Measurements from ENCODE around the gene TEX10.

The TEX10 gene

DNA sequence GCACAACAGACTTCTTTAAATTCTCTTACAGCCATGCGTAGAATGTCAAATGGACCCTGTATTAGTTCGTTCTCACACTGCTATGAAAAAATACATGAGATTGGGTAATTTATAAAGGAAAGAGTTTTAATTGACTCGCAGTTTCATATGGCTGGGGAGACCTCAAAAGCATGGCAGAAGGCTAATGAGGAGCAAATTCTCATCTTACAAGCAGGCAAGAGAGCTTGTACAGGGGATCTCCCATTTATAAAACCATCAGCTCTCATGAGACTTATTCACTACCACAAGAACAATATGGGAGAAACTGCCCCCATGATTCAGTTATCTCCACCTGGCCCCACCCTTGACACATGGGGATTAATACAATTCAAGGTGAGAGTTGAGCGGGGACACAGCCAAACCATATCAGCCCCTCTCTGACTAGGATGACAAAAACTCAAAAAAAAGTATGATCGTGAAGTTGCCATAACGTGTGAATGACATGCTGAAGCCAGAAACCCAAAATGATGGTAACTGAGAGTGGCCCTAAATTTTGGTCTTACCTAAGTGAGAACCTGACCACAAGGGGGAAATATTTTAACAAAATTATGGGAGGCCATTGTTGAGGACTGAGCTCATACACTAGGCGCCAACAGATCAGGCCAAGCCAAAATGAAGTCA, 17.5 kb upstream of the TEX10 start:
- no peak overlapping the region for H3K4me3 ChIP-seq (ENCODE audit: low read depth, low read length)
- POLR2A ChIA-PET, result no interaction called here
- no peak for DNase-seq (ENCODE audit: low read depth, low spot score)
- TF ChIP-seq, protein P1, sequence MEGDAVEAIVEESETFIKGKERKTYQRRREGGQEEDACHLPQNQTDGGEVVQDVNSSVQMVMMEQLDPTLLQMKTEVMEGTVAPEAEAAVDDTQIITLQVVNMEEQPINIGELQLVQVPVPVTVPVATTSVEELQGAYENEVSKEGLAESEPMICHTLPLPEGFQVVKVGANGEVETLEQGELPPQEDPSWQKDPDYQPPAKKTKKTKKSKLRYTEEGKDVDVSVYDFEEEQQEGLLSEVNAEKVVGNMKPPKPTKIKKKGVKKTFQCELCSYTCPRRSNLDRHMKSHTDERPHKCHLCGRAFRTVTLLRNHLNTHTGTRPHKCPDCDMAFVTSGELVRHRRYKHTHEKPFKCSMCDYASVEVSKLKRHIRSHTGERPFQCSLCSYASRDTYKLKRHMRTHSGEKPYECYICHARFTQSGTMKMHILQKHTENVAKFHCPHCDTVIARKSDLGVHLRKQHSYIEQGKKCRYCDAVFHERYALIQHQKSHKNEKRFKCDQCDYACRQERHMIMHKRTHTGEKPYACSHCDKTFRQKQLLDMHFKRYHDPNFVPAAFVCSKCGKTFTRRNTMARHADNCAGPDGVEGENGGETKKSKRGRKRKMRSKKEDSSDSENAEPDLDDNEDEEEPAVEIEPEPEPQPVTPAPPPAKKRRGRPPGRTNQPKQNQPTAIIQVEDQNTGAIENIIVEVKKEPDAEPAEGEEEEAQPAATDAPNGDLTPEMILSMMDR (IDR thresholded peaks at IDR 0.05; ENCODE audit: insufficient read depth, low read length, missing control alignments), result no peak
- CTCF ChIA-PET, result interaction anchor here (0.8 kb wide), 1 partner anchor 12 kb away, joined by 3 read pairs; no protein-coding TSS in a partner anchor

DNA sequence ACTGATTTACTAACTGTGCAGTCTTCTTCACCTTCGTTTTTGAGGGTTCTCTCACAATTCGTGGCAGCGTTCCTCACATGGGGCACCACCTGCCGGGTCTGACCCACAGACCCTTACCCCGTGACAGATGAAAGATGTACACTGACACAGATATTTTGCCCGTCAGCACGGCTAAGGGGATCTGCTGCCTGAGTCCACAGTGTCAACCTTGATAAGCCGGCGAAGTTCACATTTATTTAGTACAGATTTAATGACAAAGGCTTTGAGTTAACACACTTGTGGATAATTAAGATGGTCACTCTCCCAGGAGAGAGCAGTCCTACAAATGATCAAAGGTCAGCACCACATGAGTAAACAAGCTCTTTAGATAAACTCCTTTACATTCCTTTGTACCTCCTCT, 15.9 kb upstream of the TEX10 start:
- no peak for DNase-seq (ENCODE audit: low read depth, low spot score)
- ChIA-PET POLR2A (no interaction called here), CTCF (no interaction called here)
- TF ChIP-seq, protein P1 (IDR thresholded peaks at IDR 0.05; ENCODE audit: insufficient read depth, low read length, missing control alignments), result no peak
- H3K4me3 ChIP-seq (ENCODE audit: low read depth, low read length), result no peak overlapping the region

DNA sequence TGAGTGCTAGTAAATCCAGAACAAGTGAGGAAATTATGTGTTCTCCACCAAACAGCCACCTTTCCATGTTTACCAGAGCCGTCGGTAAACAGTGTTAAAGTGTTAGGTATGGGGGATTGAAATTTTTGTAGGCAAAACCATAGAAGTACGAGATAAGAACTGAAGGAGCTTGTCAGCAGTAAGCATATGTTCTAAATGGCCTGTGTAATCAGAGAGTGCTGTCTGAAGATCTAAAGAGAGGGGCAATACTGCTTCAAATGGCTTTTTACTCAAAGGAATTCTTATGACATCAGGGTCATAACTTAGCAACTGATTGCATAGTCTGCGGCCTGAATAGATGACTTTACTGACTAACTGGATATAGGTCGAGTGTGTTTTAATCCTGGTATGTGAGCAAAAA, 13.4 kb upstream of the TEX10 start:
- POLR2A ChIA-PET, result no interaction called here
- CTCF ChIA-PET, result interaction anchor here (0.7 to 1.8 kb wide), 2 partner anchors 9 to 229 kb away, joined by 3 to 4 read pairs; no protein-coding TSS in a partner anchor
- no peak for DNase-seq (ENCODE audit: low read depth, low spot score)
- no peak overlapping the region for H3K4me3 ChIP-seq (ENCODE audit: low read depth, low read length)
- TF ChIP-seq, protein P1 (IDR thresholded peaks at IDR 0.05; ENCODE audit: insufficient read depth, low read length, missing control alignments), result no peak

DNA sequence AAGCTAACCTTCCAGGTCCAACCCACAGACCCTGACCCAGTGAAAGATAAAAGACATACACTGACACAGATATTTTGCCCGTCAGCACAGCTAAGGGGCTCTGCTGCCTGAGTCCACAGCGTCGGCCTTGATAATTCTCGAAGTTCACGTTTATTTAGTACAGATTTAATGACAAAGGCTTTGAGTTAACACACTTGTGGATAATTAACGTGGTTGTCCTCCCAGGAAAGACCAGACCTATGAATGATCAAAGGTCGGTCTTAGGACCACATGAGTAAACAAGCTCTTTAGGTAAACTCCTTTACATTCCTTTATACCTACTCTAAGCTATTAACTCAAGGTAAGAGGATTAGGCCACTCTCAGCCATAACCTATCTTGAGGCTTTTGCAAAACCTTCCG, 11.3 kb upstream of the TEX10 start:
- TF ChIP-seq, protein P1 (IDR thresholded peaks at IDR 0.05; ENCODE audit: insufficient read depth, low read length, missing control alignments), result no peak
- H3K4me3 ChIP-seq (ENCODE audit: low read depth, low read length), result no peak overlapping the region
- ChIA-PET CTCF (interaction anchor here (1.6 kb wide), 1 partner anchor 19 kb away, joined by 3 read pairs; no protein-coding TSS in a partner anchor), POLR2A (no interaction called here)
- DNase-seq (ENCODE audit: low read depth, low spot score), result no peak

DNA sequence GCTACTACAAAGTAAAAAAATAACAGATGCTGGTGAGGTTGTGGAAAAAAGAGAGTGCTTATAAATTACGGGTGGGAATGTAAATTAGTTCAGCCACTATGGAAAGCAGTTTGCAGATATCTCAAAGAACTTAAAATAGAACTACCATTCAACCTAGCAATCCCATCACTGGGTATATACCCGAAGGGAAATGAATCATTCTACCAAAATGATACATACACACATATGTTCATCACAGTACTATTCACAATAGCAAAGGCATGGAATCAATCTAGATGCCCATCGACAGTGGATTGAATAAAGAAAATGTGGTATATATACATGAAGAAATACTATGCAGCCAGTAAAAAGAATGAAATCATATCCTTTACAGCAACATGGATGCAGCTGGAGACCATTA, 6.3 kb upstream of the TEX10 start:
- POLR2A ChIA-PET, result no interaction called here
- no peak overlapping the region for H3K4me3 ChIP-seq (ENCODE audit: low read depth, low read length)
- no peak for DNase-seq (ENCODE audit: low read depth, low spot score)
- CTCF ChIA-PET, result interaction anchor here (1.6 kb wide), 1 partner anchor 21 kb away, joined by 3 read pairs; no protein-coding TSS in a partner anchor
- TF ChIP-seq, protein P1 (IDR thresholded peaks at IDR 0.05; ENCODE audit: insufficient read depth, low read length, missing control alignments), result no peak

DNA sequence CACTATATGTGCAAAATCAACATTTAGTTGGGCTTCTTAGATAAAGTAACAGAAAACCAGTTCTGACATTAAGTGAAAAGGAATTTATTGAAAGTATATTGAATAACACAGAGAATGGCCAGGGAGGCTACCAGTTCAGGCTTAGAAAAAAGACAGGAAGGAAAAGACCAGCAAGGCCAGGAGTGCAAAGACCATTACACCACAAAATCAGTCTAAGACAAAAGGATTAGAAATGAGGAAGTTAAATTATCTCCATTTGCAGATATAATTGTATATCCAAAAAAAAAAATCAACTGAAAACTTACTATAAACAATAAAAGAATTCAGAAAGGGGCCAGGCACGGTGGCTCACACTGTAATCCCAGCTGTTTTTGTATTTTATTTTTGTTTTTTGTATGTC, 4.8 kb upstream of the TEX10 start:
- CTCF ChIA-PET, result interaction anchor here (1.1 kb wide), 1 partner anchor 13 kb away, joined by 3 read pairs; no protein-coding TSS in a partner anchor
- DNase-seq (ENCODE audit: low read depth, low spot score), result no peak
- no peak overlapping the region for H3K4me3 ChIP-seq (ENCODE audit: low read depth, low read length)
- TF ChIP-seq, protein P1 (IDR thresholded peaks at IDR 0.05; ENCODE audit: insufficient read depth, low read length, missing control alignments), result no peak
- POLR2A ChIA-PET, result no interaction called here
